Effector memory CD4-positive, alpha-beta T cell (primary cell): ENCODE data around the gene PHLDB2.

Source experiments
- DNase-seq, 3 donors: peaks; one replicate each; pipeline ENCODE4 v3.0.0-alpha.2; 2020
- H3K27ac ChIP-seq: 2 replicates; pipeline ENCODE4 v1.7.0; 2013; ENCODE audit warnings: mild to moderate bottlenecking, low read length, moderate library complexity; ENCODE audit not compliant: insufficient read depth, poor library complexity, severe bottlenecking
- H3K27me3 ChIP-seq: replicated peaks from 2 replicates; pipeline ENCODE4 v1.7.0; 2013; ENCODE audit warnings: mild to moderate bottlenecking, low read length; ENCODE audit not compliant: insufficient read depth, control insufficient read depth, poor library complexity, severe bottlenecking
- H3K36me3 ChIP-seq: 2 replicates; pipeline ENCODE4 v1.7.0; 2013; ENCODE audit warnings: mild to moderate bottlenecking, low read length, moderate library complexity; ENCODE audit not compliant: control insufficient read depth, insufficient read depth
- H3K4me1 ChIP-seq: 2 replicates; pipeline ENCODE4 v1.7.0; 2013; ENCODE audit warnings: low read length, mild to moderate bottlenecking; ENCODE audit not compliant: control insufficient read depth, insufficient read depth, poor library complexity, severe bottlenecking
- H3K4me3 ChIP-seq: 2 replicates; pipeline ENCODE4 v1.7.0; 2013; ENCODE audit warnings: low read length, low read depth, mild to moderate bottlenecking; ENCODE audit not compliant: insufficient read depth, poor library complexity, severe bottlenecking
- H3K9me3 ChIP-seq: 2 replicates; pipeline ENCODE4 v1.7.0; 2013; ENCODE audit warnings: mild to moderate bottlenecking, low read length, moderate library complexity; ENCODE audit not compliant: control insufficient read depth

PHLDB2 gene

GRCh38 chr3:111859974-111860859 lies 1.2 kb downstream of the PHLDB2 start:
- Histone ChIP-seq H3K36me3 (no peaks in the 10 kb centered on the region), H3K27ac (peak overlapping the region; percentile 76), H3K27me3 (no peaks in the 10 kb centered on the region), H3K4me3 (peak overlapping the region; percentile 84), H3K9me3 (no peaks in the 10 kb centered on the region), H3K4me1 (peaks cover 7% of the 10 kb centered on the region)
- peak; percentile 36 to 55 (median 43) for DNase-seq

GRCh38 chr3:111861391-111861790 lies 2.3 kb downstream of the PHLDB2 start:
- peaks cover 7% of the 10 kb centered on the region for H3K4me1 ChIP-seq
- H3K9me3 ChIP-seq, result no peaks in the 10 kb centered on the region
- no peak overlapping the region for H3K4me3 ChIP-seq
- DNase-seq, result no peak
- no peak overlapping the region for H3K27ac ChIP-seq
- no peaks in the 10 kb centered on the region for H3K27me3 ChIP-seq
- H3K36me3 ChIP-seq, result no peaks in the 10 kb centered on the region

DNA sequence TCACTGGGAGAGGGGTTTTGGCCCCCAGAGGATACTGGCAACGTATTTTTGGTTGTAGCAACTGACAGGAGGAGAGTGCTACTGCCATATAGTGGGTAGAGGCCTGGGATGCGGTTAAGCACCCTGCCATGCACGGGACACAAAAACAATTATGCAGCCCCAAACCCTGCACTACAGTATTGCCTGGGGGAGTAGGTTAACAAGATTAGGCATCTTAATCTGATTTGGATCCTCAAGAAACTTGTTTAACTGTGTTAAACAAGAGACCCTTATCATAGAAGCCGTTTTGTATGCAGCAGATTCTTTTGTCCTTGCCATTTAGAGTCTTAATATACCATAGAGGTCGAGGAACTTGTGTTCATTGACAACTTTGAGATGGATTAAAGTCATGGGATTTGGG lies 3.4 kb downstream of the PHLDB2 start:
- Histone ChIP-seq H3K27me3 (no peaks in the 10 kb centered on the region), H3K9me3 (no peaks in the 10 kb centered on the region), H3K27ac (no peak overlapping the region), H3K36me3 (no peaks in the 10 kb centered on the region), H3K4me3 (no peak overlapping the region), H3K4me1 (peaks cover 7% of the 10 kb centered on the region)
- no peak for DNase-seq

DNA sequence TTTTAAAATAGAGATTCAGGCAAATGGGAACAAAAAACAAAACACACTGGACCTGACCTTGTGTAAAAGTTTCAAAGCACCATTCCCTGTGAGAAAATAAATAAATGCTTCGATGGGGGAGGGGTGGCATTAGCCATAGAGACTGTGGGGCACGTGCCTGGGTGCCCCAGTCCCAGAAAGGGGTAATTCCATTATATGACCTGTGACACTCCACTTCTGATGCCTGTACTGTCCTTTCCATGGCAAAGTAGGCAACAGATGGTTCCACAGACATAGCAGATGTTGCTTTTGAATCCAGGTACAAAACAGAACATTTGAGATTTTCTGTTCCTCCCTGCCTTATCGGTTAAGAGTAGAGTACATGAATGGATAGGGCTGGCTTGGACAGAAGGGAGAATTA lies 3.9 kb downstream of the PHLDB2 start:
- no peak for DNase-seq
- Histone ChIP-seq H3K27me3 (no peaks in the 10 kb centered on the region), H3K27ac (no peak overlapping the region), H3K9me3 (no peaks in the 10 kb centered on the region), H3K4me3 (no peak overlapping the region), H3K36me3 (no peaks in the 10 kb centered on the region), H3K4me1 (peaks cover 7% of the 10 kb centered on the region)

DNA sequence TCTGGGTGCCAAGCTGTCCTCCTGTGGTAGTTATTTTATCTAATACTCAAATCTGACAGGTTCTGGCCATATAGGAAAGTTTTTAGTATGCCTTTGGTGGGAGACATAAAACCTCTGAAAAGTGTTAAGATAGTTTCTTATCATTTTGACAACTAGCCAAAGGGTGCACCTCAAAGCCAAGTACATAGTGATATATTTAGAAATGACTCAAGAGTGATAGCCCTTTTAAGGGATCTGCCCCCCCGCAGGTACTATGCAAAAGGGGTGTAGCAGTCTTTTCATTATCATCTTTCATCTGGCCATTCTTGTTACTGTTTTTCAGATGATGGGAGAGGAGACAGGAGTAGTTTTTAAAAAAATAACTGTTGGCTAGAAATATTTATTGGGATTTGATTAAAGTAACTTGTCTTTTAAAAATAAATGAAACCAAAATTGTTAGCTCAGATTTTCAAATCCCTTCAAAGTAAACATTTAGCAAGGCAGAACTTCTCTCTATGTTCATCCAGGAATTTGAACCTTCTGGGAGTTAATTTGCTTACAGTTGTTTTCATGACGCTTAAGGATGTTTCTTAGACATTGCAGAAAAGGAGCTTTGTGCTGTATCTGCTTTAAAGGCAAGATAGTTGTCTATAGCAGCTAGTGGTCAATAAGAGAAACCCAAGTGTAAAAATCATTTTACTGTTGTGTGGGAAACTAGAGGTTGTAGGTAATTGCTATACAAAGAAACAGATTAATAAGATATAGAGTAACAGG lies 5.1 kb downstream of the PHLDB2 start:
- Histone ChIP-seq H3K4me3 (no peak overlapping the region), H3K27ac (no peak overlapping the region), H3K4me1 (peaks cover 7% of the 10 kb centered on the region), H3K36me3 (no peaks in the 10 kb centered on the region), H3K9me3 (no peaks in the 10 kb centered on the region), H3K27me3 (no peaks in the 10 kb centered on the region)
- no peak for DNase-seq

GRCh38 chr3:111864821-111865656 lies 6.0 kb downstream of the PHLDB2 start:
- DNase-seq, result no peak
- H3K27ac ChIP-seq, result no peak overlapping the region
- no peak overlapping the region for H3K4me3 ChIP-seq

GRCh38 chr3:111867889-111868426 lies 8.9 kb downstream of the PHLDB2 start:
- H3K27ac ChIP-seq, result no peak overlapping the region

More at GRCh38 chr3:111864821-111865656, 6.0 kb downstream of the PHLDB2 start:
- no peaks in the 10 kb centered on the region for H3K27me3 ChIP-seq
- peaks cover 7% of the 10 kb centered on the region for H3K4me1 ChIP-seq
- no peaks in the 10 kb centered on the region for H3K9me3 ChIP-seq
- H3K36me3 ChIP-seq, result no peaks in the 10 kb centered on the region

GRCh38 chr3:111870620-111871019 lies 11.6 kb downstream of the PHLDB2 start:
- H3K27me3 ChIP-seq, result no peaks in the 10 kb centered on the region
- H3K4me1 ChIP-seq, result no peaks in the 10 kb centered on the region
- no peaks in the 10 kb centered on the region for H3K36me3 ChIP-seq
- H3K27ac ChIP-seq, result no peak overlapping the region
- DNase-seq, result no peak
- no peaks in the 10 kb centered on the region for H3K9me3 ChIP-seq
- H3K4me3 ChIP-seq, result no peak overlapping the region

More at GRCh38 chr3:111867889-111868426, 8.9 kb downstream of the PHLDB2 start:
- Histone ChIP-seq H3K27me3 (no peaks in the 10 kb centered on the region), H3K36me3 (no peaks in the 10 kb centered on the region), H3K9me3 (no peaks in the 10 kb centered on the region), H3K4me1 (no peaks in the 10 kb centered on the region), H3K4me3 (no peak overlapping the region)
- no peak for DNase-seq

- Histone ChIP-seq H3K4me1 (no peaks in the 10 kb centered on the region), H3K4me3 (no peak overlapping the region), H3K27me3 (no peaks in the 10 kb centered on the region), H3K36me3 (no peaks in the 10 kb centered on the region), H3K9me3 (no peaks in the 10 kb centered on the region), H3K27ac (no peak overlapping the region)
- DNase-seq, result no peak
Observed at GRCh38 chr3:111871809-111872623, 13.0 kb downstream of the PHLDB2 start.
